Tibial artery (tissue), 4 donors: ENCODE measurements around the gene DDX43.

Experiments
- DNase-seq, 2 donors: peaks; one replicate each; pipeline ENCODE4 v3.0.0-alpha.2; 2019
- H3K27ac ChIP-seq, 2 donors: fragments of 200-600 bp; sonication (generic) in 1 of 2; 1 replicate in 1 of 2; 2 replicates in 1 of 2; pipeline ENCODE4 v1.5.1; 2018 to 2019; ENCODE audit warnings: mild to moderate bottlenecking in 1 of 2
- H3K27me3 ChIP-seq, 2 donors: fragments of 200-600 bp; sonication (generic) in 1 of 2; one replicate each; pipeline versions ENCODE4 v1.5.1 to v1.6.0; 2016 to 2019
- H3K36me3 ChIP-seq, 3 donors: fragments of 200-600 bp; sonication (generic) in 2 of 3; one replicate each; pipeline ENCODE4 v1.5.1; 2016 to 2019; ENCODE audit warnings: mild to moderate bottlenecking in 2 of 3
- H3K4me1 ChIP-seq, 4 donors: fragments of 200-600 bp; sonication (generic) in 2 of 4; 1 replicate in 3 of 4; 2 replicates in 1 of 4; pipeline ENCODE4 v1.5.1; 2016 to 2019
- H3K4me3 ChIP-seq, 2 donors: fragments of 200-600 bp; sonication (generic) in 1 of 2; 1 replicate in 1 of 2; 2 replicates in 1 of 2; pipeline ENCODE4 v1.5.1; 2018 to 2019; ENCODE audit warnings: mild to moderate bottlenecking in 2 of 2
- H3K9me3 ChIP-seq, 3 donors: fragments of 200-600 bp; sonication (generic) in 1 of 3; one replicate each; pipeline ENCODE4 v1.5.1; 2016 to 2019
- CTCF ChIP-seq, 2 experiments: fragments of 200-600 bp in 1 of 2; fragments of 450-650 bp in 1 of 2; IDR thresholded peaks; one replicate each; pipeline ENCODE4 v1.5.1; 2017 to 2019; ENCODE audit warnings: antibody characterized with exemption in 2 of 2, mild to moderate bottlenecking in 1 of 2, moderate library complexity in 1 of 2
- intact Hi-C: fragments of 100-400 bp; cut with DNase I; formaldehyde crosslinking; loops from one replicate; pipeline ENCODE4 v1.15.0; 2023; ENCODE audit warnings: low total_unique reads

The DDX43 gene

GRCh38 chr6:73368675-73369074, 26.0 kb upstream of the DDX43 start:
- Histone ChIP-seq H3K4me3 (no peak overlapping the region), H3K4me1 (no peaks in the 10 kb centered on the region), H3K9me3 (peaks cover 5 to 18% (median 14%) of the 10 kb centered on the region in 3 donors), H3K36me3 (no peaks in the 10 kb centered on the region), H3K27me3 (no peaks in the 10 kb centered on the region), H3K27ac (no peak overlapping the region)
- no peak for TF ChIP-seq CTCF (IDR thresholded peaks at IDR 0.05)
- intact Hi-C loops, result no loop called here
- no peak for DNase-seq

GRCh38 chr6:73369157-73369556, 25.5 kb upstream of the DDX43 start:
- no peak for DNase-seq
- no peaks in the 10 kb centered on the region for H3K4me1 ChIP-seq
- intact Hi-C loops, result no loop called here
- no peaks in the 10 kb centered on the region for H3K36me3 ChIP-seq
- H3K4me3 ChIP-seq, result no peak overlapping the region
- no peak overlapping the region for H3K27ac ChIP-seq
- H3K9me3 ChIP-seq, result peaks cover 5 to 18% (median 14%) of the 10 kb centered on the region in 3 donors
- TF ChIP-seq CTCF (IDR thresholded peaks at IDR 0.05), result no peak
- no peaks in the 10 kb centered on the region for H3K27me3 ChIP-seq

- no peak within 1 kb of the TSS for H3K4me3 ChIP-seq
- no peak within 1 kb of the TSS for H3K27ac ChIP-seq
- intact Hi-C loops, result no loop called here
- H3K4me1 ChIP-seq, result no peaks in the 10 kb centered on the region
- H3K27me3 ChIP-seq, result no peaks in the 10 kb centered on the region
- H3K36me3 ChIP-seq, result no peaks in the 10 kb centered on the region
- H3K9me3 ChIP-seq, result peaks cover 5 to 18% (median 14%) of the 10 kb centered on the region in 3 donors
- no peak for DNase-seq
- no peak for TF ChIP-seq CTCF (IDR thresholded peaks at IDR 0.05)
These were observed 25.1 kb upstream of the DDX43 start, which contains the start of gene OOEP for GRCh38 chr6:73369563-73369962. Gene OOEP, minus strand, starts transcription at chr6:73369897. Its CDS starts 105 bp downstream, at chr6:73369792.

- Histone ChIP-seq H3K9me3 (peaks cover 5 to 18% (median 14%) of the 10 kb centered on the region in 3 donors), H3K27ac (no peak overlapping the region), H3K4me3 (no peak overlapping the region), H3K36me3 (no peaks in the 10 kb centered on the region), H3K4me1 (no peaks in the 10 kb centered on the region), H3K27me3 (no peaks in the 10 kb centered on the region)
- TF ChIP-seq CTCF (IDR thresholded peaks at IDR 0.05), result no peak
- no peak for DNase-seq
- intact Hi-C loops, result no loop called here
These were observed 22.6 kb upstream of the DDX43 start for GRCh38 chr6:73371984-73372383.

- Histone ChIP-seq H3K4me3 (no peak overlapping the region), H3K27me3 (no peaks in the 10 kb centered on the region), H3K9me3 (peaks cover 5 to 18% (median 14%) of the 10 kb centered on the region in 3 donors), H3K27ac (no peak overlapping the region), H3K36me3 (no peaks in the 10 kb centered on the region), H3K4me1 (no peaks in the 10 kb centered on the region)
- TF ChIP-seq CTCF (IDR thresholded peaks at IDR 0.05), result no peak
- intact Hi-C loops, result no loop called here
- no peak for DNase-seq
These were observed 22.1 kb upstream of the DDX43 start for GRCh38 chr6:73372516-73372915.

- DNase-seq, result no peak
- Histone ChIP-seq H3K36me3 (no peaks in the 10 kb centered on the region), H3K4me3 (no peak overlapping the region), H3K4me1 (no peaks in the 10 kb centered on the region), H3K9me3 (peaks cover 5 to 18% (median 14%) of the 10 kb centered on the region in 3 donors), H3K27ac (no peak overlapping the region), H3K27me3 (no peaks in the 10 kb centered on the region)
- no peak for TF ChIP-seq CTCF (IDR thresholded peaks at IDR 0.05)
- intact Hi-C loops, result no loop called here
These were observed 19.4 kb upstream of the DDX43 start for GRCh38 chr6:73375216-73375615.
